ENCODE results near the gene AGK. TPM values are rescaled to one million over a fixed set of nuclear protein-coding genes. Genes with fewer than 3 reads are reported as not detected.

The AGK gene
- total RNA-seq, 1 experiment from 2014 or later: 32.6 TPM

GRCh38 chr7:141527076-141527475, 24.1 kb upstream of the AGK start:
- in situ Hi-C loops (cut with HindIII; ENCODE audit: low pct_unique_long_range_greater_than_20kb, low sequenced_read_pairs) (no loop called here), intact Hi-C loops (cut with micrococcal nuclease; ENCODE audit: unreplicated experiment) (no loop called here)
- Histone ChIP-seq H3K36me3 (ENCODE audit: control insufficient read depth, insufficient read depth, low read length) (no peaks in the 10 kb centered on the region), H3K27me3 (ENCODE audit: control insufficient read depth, insufficient read depth, low read length) (no peaks in the 10 kb centered on the region), H3K9me3 (ENCODE audit: control insufficient read depth, insufficient read depth, low read depth, low read length) (no peaks in the 10 kb centered on the region), H3K27ac (ENCODE audit: low read length) (no peak overlapping the region), H3K4me3 (ENCODE audit: low read depth in 2 of 2, low read length in 2 of 2) (no peak overlapping the region), H3K4me1 (ENCODE audit: control insufficient read depth, insufficient read depth, low read length) (no peaks in the 10 kb centered on the region)
- DNase-seq (ENCODE audit: low read depth, low spot score) (no peak), ATAC-seq (no peak)
- CTCF ChIA-PET: no interaction called here
- POLR2A ChIA-PET: no interaction called here
- no TSS peak for BruUV-seq (replicated peaks)
- TF ChIP-seq, protein P1, sequence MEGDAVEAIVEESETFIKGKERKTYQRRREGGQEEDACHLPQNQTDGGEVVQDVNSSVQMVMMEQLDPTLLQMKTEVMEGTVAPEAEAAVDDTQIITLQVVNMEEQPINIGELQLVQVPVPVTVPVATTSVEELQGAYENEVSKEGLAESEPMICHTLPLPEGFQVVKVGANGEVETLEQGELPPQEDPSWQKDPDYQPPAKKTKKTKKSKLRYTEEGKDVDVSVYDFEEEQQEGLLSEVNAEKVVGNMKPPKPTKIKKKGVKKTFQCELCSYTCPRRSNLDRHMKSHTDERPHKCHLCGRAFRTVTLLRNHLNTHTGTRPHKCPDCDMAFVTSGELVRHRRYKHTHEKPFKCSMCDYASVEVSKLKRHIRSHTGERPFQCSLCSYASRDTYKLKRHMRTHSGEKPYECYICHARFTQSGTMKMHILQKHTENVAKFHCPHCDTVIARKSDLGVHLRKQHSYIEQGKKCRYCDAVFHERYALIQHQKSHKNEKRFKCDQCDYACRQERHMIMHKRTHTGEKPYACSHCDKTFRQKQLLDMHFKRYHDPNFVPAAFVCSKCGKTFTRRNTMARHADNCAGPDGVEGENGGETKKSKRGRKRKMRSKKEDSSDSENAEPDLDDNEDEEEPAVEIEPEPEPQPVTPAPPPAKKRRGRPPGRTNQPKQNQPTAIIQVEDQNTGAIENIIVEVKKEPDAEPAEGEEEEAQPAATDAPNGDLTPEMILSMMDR (IDR thresholded peaks at IDR 0.05): no peak
- TF ChIP-seq POLR2AphosphoS5 (IDR thresholded peaks at IDR 0.05; ENCODE audit: low read depth, low read length) (no peak), TCF7L2 (IDR thresholded peaks at IDR 0.05; ENCODE audit: low read depth, low read length) (no peak), SIN3A (IDR thresholded peaks at IDR 0.05; ENCODE audit: borderline replicate concordance, insufficient read depth, low read depth, low read length) (no peak)
- TF ChIP-seq, protein P2, sequence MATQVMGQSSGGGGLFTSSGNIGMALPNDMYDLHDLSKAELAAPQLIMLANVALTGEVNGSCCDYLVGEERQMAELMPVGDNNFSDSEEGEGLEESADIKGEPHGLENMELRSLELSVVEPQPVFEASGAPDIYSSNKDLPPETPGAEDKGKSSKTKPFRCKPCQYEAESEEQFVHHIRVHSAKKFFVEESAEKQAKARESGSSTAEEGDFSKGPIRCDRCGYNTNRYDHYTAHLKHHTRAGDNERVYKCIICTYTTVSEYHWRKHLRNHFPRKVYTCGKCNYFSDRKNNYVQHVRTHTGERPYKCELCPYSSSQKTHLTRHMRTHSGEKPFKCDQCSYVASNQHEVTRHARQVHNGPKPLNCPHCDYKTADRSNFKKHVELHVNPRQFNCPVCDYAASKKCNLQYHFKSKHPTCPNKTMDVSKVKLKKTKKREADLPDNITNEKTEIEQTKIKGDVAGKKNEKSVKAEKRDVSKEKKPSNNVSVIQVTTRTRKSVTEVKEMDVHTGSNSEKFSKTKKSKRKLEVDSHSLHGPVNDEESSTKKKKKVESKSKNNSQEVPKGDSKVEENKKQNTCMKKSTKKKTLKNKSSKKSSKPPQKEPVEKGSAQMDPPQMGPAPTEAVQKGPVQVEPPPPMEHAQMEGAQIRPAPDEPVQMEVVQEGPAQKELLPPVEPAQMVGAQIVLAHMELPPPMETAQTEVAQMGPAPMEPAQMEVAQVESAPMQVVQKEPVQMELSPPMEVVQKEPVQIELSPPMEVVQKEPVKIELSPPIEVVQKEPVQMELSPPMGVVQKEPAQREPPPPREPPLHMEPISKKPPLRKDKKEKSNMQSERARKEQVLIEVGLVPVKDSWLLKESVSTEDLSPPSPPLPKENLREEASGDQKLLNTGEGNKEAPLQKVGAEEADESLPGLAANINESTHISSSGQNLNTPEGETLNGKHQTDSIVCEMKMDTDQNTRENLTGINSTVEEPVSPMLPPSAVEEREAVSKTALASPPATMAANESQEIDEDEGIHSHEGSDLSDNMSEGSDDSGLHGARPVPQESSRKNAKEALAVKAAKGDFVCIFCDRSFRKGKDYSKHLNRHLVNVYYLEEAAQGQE (IDR thresholded peaks at IDR 0.05; ENCODE audit: insufficient read depth in 1 of 2, low read depth in 2 of 2, low read length in 1 of 2): no peak

- Histone ChIP-seq H3K36me3 (ENCODE audit: control insufficient read depth, insufficient read depth, low read length) (no peaks in the 10 kb centered on the region), H3K27me3 (ENCODE audit: control insufficient read depth, insufficient read depth, low read length) (no peaks in the 10 kb centered on the region), H3K4me3 (ENCODE audit: low read depth in 2 of 2, low read length in 2 of 2) (no peak overlapping the region), H3K27ac (ENCODE audit: low read length) (no peak overlapping the region), H3K4me1 (ENCODE audit: control insufficient read depth, insufficient read depth, low read length) (no peaks in the 10 kb centered on the region; the same call in 1 of the 2 replicates), H3K9me3 (ENCODE audit: control insufficient read depth, insufficient read depth, low read depth, low read length) (no peaks in the 10 kb centered on the region)
- POLR2A ChIA-PET: no interaction called here
- TF ChIP-seq SIN3A (IDR thresholded peaks at IDR 0.05; ENCODE audit: borderline replicate concordance, insufficient read depth, low read depth, low read length): no peak
- TF ChIP-seq, protein P2 (IDR thresholded peaks at IDR 0.05; ENCODE audit: insufficient read depth in 1 of 2, low read depth in 2 of 2, low read length in 1 of 2): no peak
- TF ChIP-seq, protein P1 (IDR thresholded peaks at IDR 0.05): no peak
- no peak for TF ChIP-seq POLR2AphosphoS5 (IDR thresholded peaks at IDR 0.05; ENCODE audit: low read depth, low read length)
- no peak for TF ChIP-seq TCF7L2 (IDR thresholded peaks at IDR 0.05; ENCODE audit: low read depth, low read length)
- intact Hi-C loops (cut with micrococcal nuclease; ENCODE audit: unreplicated experiment): no loop called here
- in situ Hi-C loops (cut with HindIII; ENCODE audit: low pct_unique_long_range_greater_than_20kb, low sequenced_read_pairs): no loop called here
- CTCF ChIA-PET: no interaction called here
- DNase-seq (ENCODE audit: low read depth, low spot score) (no peak), ATAC-seq (no peak)
- no TSS peak for BruUV-seq (replicated peaks)
Measured at GRCh38 chr7:141528399-141528798, 22.8 kb upstream of the AGK start.

All from Panc1 (cell line).